ENCODE data around the gene CDKN1C.

The CDKN1C gene

GRCh38 chr11:2886191-2886894 is 768 bp upstream of the CDKN1C start:
- no peak overlapping the region for H3K4me3 ChIP-seq (ENCODE audit: low read length)
- no peak for DNase-seq (ENCODE audit: low read depth)
- TF ChIP-seq CTCF (conservative IDR thresholded peaks at IDR 0.05; ENCODE audit: low read depth, low read length) = peak; percentile 36

DNA sequence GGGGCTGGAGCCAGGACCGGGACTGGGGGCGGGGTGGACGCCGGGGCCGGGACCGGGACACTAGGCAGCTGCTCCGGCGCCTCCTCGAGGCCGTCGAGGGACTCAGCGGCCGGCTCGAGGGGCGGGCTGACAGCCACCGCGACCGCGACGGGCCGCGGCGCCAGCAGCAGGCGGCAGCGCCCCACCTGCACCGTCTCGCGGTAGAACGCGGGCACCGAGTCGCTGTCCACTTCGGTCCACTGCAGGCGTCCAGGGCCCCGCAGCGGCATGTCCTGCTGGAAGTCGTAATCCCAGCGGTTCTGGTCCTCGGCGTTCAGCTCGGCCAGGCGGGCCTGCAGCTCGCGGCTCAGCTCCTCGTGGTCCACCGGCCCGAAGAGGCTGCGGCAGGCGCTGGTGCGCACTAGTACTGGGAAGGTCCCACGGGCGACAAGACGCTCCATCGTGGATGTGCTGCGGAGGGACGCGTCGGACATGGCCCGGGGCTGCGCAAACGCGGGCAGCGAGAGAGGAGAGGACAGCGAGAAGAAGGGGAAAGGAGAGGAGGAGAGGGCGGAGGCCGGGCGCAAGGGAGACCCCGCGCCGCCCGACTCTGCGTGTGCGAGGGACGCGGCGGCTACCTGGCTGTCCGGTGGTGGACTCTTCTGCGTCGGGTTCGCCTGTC is 428 bp downstream of the CDKN1C start:
- H3K4me3 ChIP-seq (ENCODE audit: low read length) = peak overlapping the region; percentile 64
- DNase-seq (ENCODE audit: low read depth) = no peak
- peak; percentile 17 for TF ChIP-seq CTCF (conservative IDR thresholded peaks at IDR 0.05; ENCODE audit: low read depth, low read length)

- no peak for TF ChIP-seq CTCF (conservative IDR thresholded peaks at IDR 0.05; ENCODE audit: low read depth, low read length)
- H3K4me3 ChIP-seq (ENCODE audit: low read length) = peak overlapping the region; percentile 56
- DNase-seq (ENCODE audit: low read depth) = no peak
Observed at GRCh38 chr11:2883979-2884815, 1.4 kb downstream of the CDKN1C start.

GRCh38 chr11:2883640-2883978 is 2.0 kb downstream of the CDKN1C start:
- no peak for DNase-seq (ENCODE audit: low read depth)
- no peak for TF ChIP-seq CTCF (conservative IDR thresholded peaks at IDR 0.05; ENCODE audit: low read depth, low read length)
- peak overlapping the region; percentile 56 for H3K4me3 ChIP-seq (ENCODE audit: low read length)

GRCh38 chr11:2882396-2883110 is 3.0 kb downstream of the CDKN1C start:
- DNase-seq (ENCODE audit: low read depth) = no peak
- TF ChIP-seq CTCF (conservative IDR thresholded peaks at IDR 0.05; ENCODE audit: low read depth, low read length) = no peak
- peak overlapping the region; percentile 56 for H3K4me3 ChIP-seq (ENCODE audit: low read length)

DNA sequence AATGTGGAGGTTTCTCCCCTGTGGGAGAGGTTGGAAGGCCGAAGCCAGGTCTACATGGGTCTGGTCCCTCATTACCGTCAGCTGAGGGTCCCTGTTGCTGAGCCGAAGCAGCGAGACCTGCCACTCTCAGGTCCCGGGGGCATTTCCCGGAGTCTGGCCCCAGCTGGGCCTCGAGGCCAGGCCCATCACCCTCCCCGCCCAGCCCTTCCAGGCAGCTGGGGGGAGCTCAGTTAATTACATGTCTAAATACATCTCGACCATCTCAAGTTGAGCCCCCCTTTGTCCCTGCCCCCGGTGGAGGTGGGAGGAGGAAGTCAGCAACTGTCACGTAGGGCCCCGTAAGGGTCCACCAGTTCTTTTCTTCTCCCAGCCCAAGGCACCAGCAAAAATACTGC is 3.6 kb downstream of the CDKN1C start:
- no peak for DNase-seq (ENCODE audit: low read depth)
- TF ChIP-seq CTCF (conservative IDR thresholded peaks at IDR 0.05; ENCODE audit: low read depth, low read length) = no peak
- no peak overlapping the region for H3K4me3 ChIP-seq (ENCODE audit: low read length)

All from retinal pigment epithelial cell (primary cell).